ENCODE measurements around the gene HLA-A. TPM values are rescaled to one million over a fixed set of nuclear protein-coding genes. Genes with fewer than 3 reads are reported as not detected.

HLA-A gene
- total RNA-seq, 1 donor from 2014 or later: 479 TPM

GRCh38 chr6:29943053-29943966 lies 978 bp downstream of the HLA-A start:
- peak overlapping the region; percentile 75 for H3K4me3 ChIP-seq (ENCODE audit: low read depth, low read length)
- TF ChIP-seq CTCF (conservative IDR thresholded peaks at IDR 0.05; ENCODE audit: low read depth, low read length): no peak
- no peak for DNase-seq (ENCODE audit: low read depth)

GRCh38 chr6:29945281-29945820 lies 3.0 kb downstream of the HLA-A start:
- no peak for TF ChIP-seq CTCF (conservative IDR thresholded peaks at IDR 0.05; ENCODE audit: low read depth, low read length)
- no peak overlapping the region for H3K4me3 ChIP-seq (ENCODE audit: low read depth, low read length)
- no peak for DNase-seq (ENCODE audit: low read depth)

- TF ChIP-seq CTCF (conservative IDR thresholded peaks at IDR 0.05; ENCODE audit: low read depth, low read length): no peak
- no peak overlapping the region for H3K4me3 ChIP-seq (ENCODE audit: low read depth, low read length)
- no peak for DNase-seq (ENCODE audit: low read depth)
Measured at GRCh38 chr6:29946223-29947076, 4.1 kb downstream of the HLA-A start.

GRCh38 chr6:29947077-29947980 lies 5.0 kb downstream of the HLA-A start:
- no peak overlapping the region for H3K4me3 ChIP-seq (ENCODE audit: low read depth, low read length)
- TF ChIP-seq CTCF (conservative IDR thresholded peaks at IDR 0.05; ENCODE audit: low read depth, low read length): no peak
- DNase-seq (ENCODE audit: low read depth): no peak

GRCh38 chr6:29948277-29948676 lies 5.9 kb downstream of the HLA-A start:
- DNase-seq (ENCODE audit: low read depth): no peak
- no peak overlapping the region for H3K4me3 ChIP-seq (ENCODE audit: low read depth, low read length)
- no peak for TF ChIP-seq CTCF (conservative IDR thresholded peaks at IDR 0.05; ENCODE audit: low read depth, low read length)

- H3K4me3 ChIP-seq (ENCODE audit: low read depth, low read length): no peak overlapping the region
- DNase-seq (ENCODE audit: low read depth): no peak
- no peak for TF ChIP-seq CTCF (conservative IDR thresholded peaks at IDR 0.05; ENCODE audit: low read depth, low read length)
Measured at GRCh38 chr6:29949934-29950333, 7.6 kb downstream of the HLA-A start.

Data from epithelial cell of proximal tubule (primary cell).